Caco-2 (cell line): Measurements from ENCODE around the gene CEACAM19. TPM values are rescaled to one million over a fixed set of nuclear protein-coding genes. Genes with fewer than 3 reads are reported as not detected.
"Not testable (repeated sequence)": the region's sequence is repeated elsewhere in the genome, so short reads cannot be mapped to it uniquely, and the experiment has no call there.

ENCODE experiments used
- BruUV-seq: library from RNA; stranded (reverse); fragments of 400-500 nt; replicated peaks from 2 replicates; lab custom pipeline; 2021; lab: Mats Ljungman, UMichigan
- CTCF ChIA-PET: fragments of 300-600 bp; sonication (Branson Sonifier 250); formaldehyde crosslinking; loops from one replicate; lab custom pipeline; 2022; ENCODE audit warnings: antibody characterized with exemption; lab: Charles Lee
- POLR2A ChIA-PET: fragments of 300-600 bp; sonication (Branson Sonifier 250); formaldehyde crosslinking; loops from one replicate; lab custom pipeline; 2022; ENCODE audit warnings: antibody characterized with exemption; lab: Charles Lee
- DNase-seq, 2 experiments: peaks; one replicate each; pipeline versions ENCODE4 v3.0.0 to v3.0.0-alpha.2; 2020 to 2022
- H3K27me3 ChIP-seq: replicated peaks from 2 replicates; pipeline ENCODE4 v1.6.0; 2011; ENCODE audit warnings: low read length; ENCODE audit not compliant: control insufficient read depth, insufficient read depth
- H3K36me3 ChIP-seq: 2 replicates; pipeline ENCODE4 v1.5.1; 2011; ENCODE audit warnings: low read length; ENCODE audit not compliant: control insufficient read depth, insufficient read depth
- H3K4me1 ChIP-seq: fragments of 250-450 bp; sonication (Bioruptor Pico); 2 replicates; pipeline ENCODE4 v1.5.1; 2020; ENCODE audit warnings: mild to moderate bottlenecking
- H3K4me3 ChIP-seq: 2 replicates; pipeline ENCODE4 v1.5.1; 2011; ENCODE audit warnings: low read depth, mild to moderate bottlenecking, control low read depth, low read length
- H3K9me3 ChIP-seq: fragments of 250-450 bp; sonication (Bioruptor Pico); 2 replicates; pipeline ENCODE4 v1.5.1; 2020; ENCODE audit warnings: mild to moderate bottlenecking, moderate library complexity
- H3K27ac Mint-ChIP-seq: one replicate; pipeline ENCODE4 v1.8.0; 2022; ENCODE audit warnings: mixed read lengths; ENCODE audit not compliant: unreplicated experiment
- H3K27me3 Mint-ChIP-seq: one replicate; pipeline ENCODE4 v1.8.0; 2022; ENCODE audit warnings: mixed read lengths; ENCODE audit not compliant: insufficient read depth, unreplicated experiment
- H3K36me3 Mint-ChIP-seq: one replicate; pipeline ENCODE4 v1.8.0; 2022; ENCODE audit warnings: mild to moderate bottlenecking, mixed read lengths; ENCODE audit not compliant: insufficient read depth, unreplicated experiment
- H3K4me1 Mint-ChIP-seq: one replicate; pipeline ENCODE4 v1.8.0; 2022; ENCODE audit warnings: low read depth, mixed read lengths; ENCODE audit not compliant: unreplicated experiment
- H3K4me3 Mint-ChIP-seq: one replicate; pipeline ENCODE4 v1.8.0; 2022; ENCODE audit warnings: mild to moderate bottlenecking, moderate library complexity, mixed read lengths; ENCODE audit not compliant: unreplicated experiment
- H3K9me3 Mint-ChIP-seq: one replicate; pipeline ENCODE4 v1.8.0; 2022; ENCODE audit warnings: mixed read lengths; ENCODE audit not compliant: unreplicated experiment
- CTCF ChIP-seq, 2 experiments: fragments of 200-600 bp in 1 of 2; IDR thresholded peaks; 1 replicate in 1 of 2; 2 replicates in 1 of 2; pipeline versions ENCODE4 v1.5.1 to v1.8.0; 2011 to 2022; ENCODE audit warnings: antibody characterized with exemption in 1 of 2, control low read depth in 1 of 2, inconsistent platforms in 1 of 2, low read depth in 1 of 2, low read length in 1 of 2, mild to moderate bottlenecking in 1 of 2, moderate library complexity in 1 of 2; ENCODE audit not compliant: insufficient read depth in 1 of 2, severe bottlenecking in 1 of 2, unreplicated experiment in 1 of 2
- intact Hi-C: fragments of 100-400 bp; cut with micrococcal nuclease; formaldehyde crosslinking; loops from one replicate; pipeline ENCODE4 v1.10.0; 2022; ENCODE audit not compliant: unreplicated experiment
- total RNA-seq: library from RNA; stranded (reverse); gene quantifications from 2 replicates; pipeline ENCODE4 v1.2.3, GENCODE V29; 2022

Gene CEACAM19
- total RNA-seq, 1 experiment from 2014 or later = 2.9 TPM

GRCh38 chr19:44707794-44708193, 36.5 kb downstream of the CEACAM19 start:
- Histone ChIP-seq H3K27me3 (no peaks in the 10 kb centered on the region), H3K4me1 (no peaks in the 10 kb centered on the region), H3K4me3 (no peak overlapping the region), H3K9me3 (no peaks in the 10 kb centered on the region), H3K36me3 (no peaks in the 10 kb centered on the region)
- DNase-seq = no peak
- H3K4me1 Mint-ChIP-seq = peaks cover 5% of the 10 kb centered on the region
- no peak for TF ChIP-seq CTCF (IDR thresholded peaks at IDR 0.05; ENCODE audit: insufficient read depth in 1 of 2, low read depth in 1 of 2, low read length in 1 of 2, severe bottlenecking in 1 of 2, unreplicated experiment in 1 of 2)
- intact Hi-C loops = no loop called here
- ChIA-PET CTCF (no interaction called here), POLR2A (no interaction called here)
- no peak overlapping the region for H3K27ac Mint-ChIP-seq
- H3K36me3 Mint-ChIP-seq = peaks cover 4% of the 10 kb centered on the region
- H3K27me3 Mint-ChIP-seq = no peaks in the 10 kb centered on the region
- no peaks in the 10 kb centered on the region for H3K9me3 Mint-ChIP-seq
- no TSS peak for BruUV-seq
- no peak overlapping the region for H3K4me3 Mint-ChIP-seq

GRCh38 chr19:44708940-44709339, 37.7 kb downstream of the CEACAM19 start:
- no TSS peak for BruUV-seq
- DNase-seq = no peak
- no peak overlapping the region for H3K27ac Mint-ChIP-seq
- ChIA-PET CTCF (no interaction called here), POLR2A (no interaction called here)
- peaks cover 5% of the 10 kb centered on the region for H3K4me1 Mint-ChIP-seq
- no peaks in the 10 kb centered on the region for H3K36me3 ChIP-seq
- no peak overlapping the region for H3K4me3 ChIP-seq
- H3K9me3 Mint-ChIP-seq = no peaks in the 10 kb centered on the region
- H3K27me3 ChIP-seq = no peaks in the 10 kb centered on the region
- no peak overlapping the region for H3K4me3 Mint-ChIP-seq
- H3K4me1 ChIP-seq = no peaks in the 10 kb centered on the region
- intact Hi-C loops = no loop called here
- no peak for TF ChIP-seq CTCF (IDR thresholded peaks at IDR 0.05; ENCODE audit: insufficient read depth in 1 of 2, low read depth in 1 of 2, low read length in 1 of 2, severe bottlenecking in 1 of 2, unreplicated experiment in 1 of 2)
- H3K27me3 Mint-ChIP-seq = no peaks in the 10 kb centered on the region
- H3K9me3 ChIP-seq = no peaks in the 10 kb centered on the region
- H3K36me3 Mint-ChIP-seq = peaks cover 7% of the 10 kb centered on the region

GRCh38 chr19:44709434-44710266, 38.4 kb downstream of the CEACAM19 start:
- DNase-seq, H3K9me3 Mint-ChIP-seq, BruUV-seq, POLR2A ChIA-PET, H3K4me3 ChIP-seq, H3K27me3 ChIP-seq, intact Hi-C loops, H3K9me3 ChIP-seq, H3K4me1 ChIP-seq, CTCF ChIA-PET, H3K36me3 ChIP-seq, H3K4me1 Mint-ChIP-seq, H3K27me3 Mint-ChIP-seq, H3K4me3 Mint-ChIP-seq: not testable (repeated sequence)
- H3K36me3 Mint-ChIP-seq = peaks cover 14% of the 10 kb centered on the region
- peak overlapping the region; percentile 37 for H3K27ac Mint-ChIP-seq
